Fibroblast of peridontal ligament (primary cell): ENCODE measurements around the gene DCAF15.

ENCODE experiments used
- DNase-seq: peaks from one replicate; pipeline ENCODE4 v3.0.0-alpha.2; 2010; ENCODE audit errors: extremely low read depth

DCAF15 gene

GRCh38 chr19:13976446-13976845 is 24.1 kb downstream of the DCAF15 start:
- DNase-seq, result no peak

- no peak for DNase-seq
Measured at GRCh38 chr19:13977803-13978202, 25.5 kb downstream of the DCAF15 start.

GRCh38 chr19:13978351-13979243 is 26.3 kb downstream of the DCAF15 start:
- DNase-seq, result no peak

- no peak for DNase-seq
Measured at GRCh38 chr19:13979244-13979615, 26.9 kb downstream of the DCAF15 start.

GRCh38 chr19:13979686-13980085 is 27.4 kb downstream of the DCAF15 start:
- DNase-seq, result no peak

GRCh38 chr19:13980340-13980739 is 28.0 kb downstream of the DCAF15 start:
- no peak for DNase-seq

- DNase-seq, result no peak
Measured at GRCh38 chr19:13981021-13981420, 28.7 kb downstream of the DCAF15 start.

- DNase-seq, result no peak
Measured at GRCh38 chr19:13981467-13981866, 29.2 kb downstream of the DCAF15 start.

GRCh38 chr19:13981988-13982501 is 29.7 kb downstream of the DCAF15 start:
- no peak for DNase-seq

- no peak for DNase-seq
Measured at GRCh38 chr19:13982773-13983172, 30.5 kb downstream of the DCAF15 start.

- DNase-seq, result no peak
Measured at GRCh38 chr19:13983213-13983889, 31.0 kb downstream of the DCAF15 start.

- no peak for DNase-seq
Measured at GRCh38 chr19:13984186-13984585, 31.9 kb downstream of the DCAF15 start.

- no peak for DNase-seq
Measured at GRCh38 chr19:13984875-13985741, 32.8 kb downstream of the DCAF15 start.

- no peak for DNase-seq
Measured at GRCh38 chr19:13985771-13986347, 33.5 kb downstream of the DCAF15 start.

GRCh38 chr19:13986348-13986904 is 34.1 kb downstream of the DCAF15 start:
- peak; percentile 33 for DNase-seq

GRCh38 chr19:13987101-13987890 is 35.0 kb downstream of the DCAF15 start:
- no peak for DNase-seq

- DNase-seq, result no peak
Measured at GRCh38 chr19:13989487-13989886, 37.2 kb downstream of the DCAF15 start.

- DNase-seq, result no peak
Measured at GRCh38 chr19:13990085-13990484, 37.8 kb downstream of the DCAF15 start.

- DNase-seq, result no peak
Measured at GRCh38 chr19:13992025-13992424, 39.7 kb downstream of the DCAF15 start.

- DNase-seq, result peak; percentile 18
Measured at GRCh38 chr19:13993590-13994300, 41.4 kb downstream of the DCAF15 start.
